ENCODE measurements around the gene COL4A1.
A peak's percentile ranks its signal among the peaks of the same experiment; 100 is the strongest.

COL4A1 gene

GRCh38 chr13:110256126-110256905 is 50.6 kb downstream of the COL4A1 start:
- no peak for DNase-seq

- no peak for DNase-seq
Measured at GRCh38 chr13:110254751-110255553, 52.0 kb downstream of the COL4A1 start.

GRCh38 chr13:110254151-110254679 is 52.7 kb downstream of the COL4A1 start:
- no peak for DNase-seq

GRCh38 chr13:110251193-110251819 is 55.7 kb downstream of the COL4A1 start:
- DNase-seq = peak; percentile 27

GRCh38 chr13:110250258-110250891 is 56.6 kb downstream of the COL4A1 start:
- peak; percentile 31 for DNase-seq

GRCh38 chr13:110249326-110249725 is 57.6 kb downstream of the COL4A1 start:
- no peak for DNase-seq

GRCh38 chr13:110248449-110249143 is 58.4 kb downstream of the COL4A1 start:
- DNase-seq = no peak

- DNase-seq = no peak
Measured at GRCh38 chr13:110246530-110246929, 60.4 kb downstream of the COL4A1 start.

GRCh38 chr13:110245416-110245899 is 61.5 kb downstream of the COL4A1 start:
- no peak for DNase-seq

- DNase-seq = no peak
Measured at GRCh38 chr13:110244976-110245375, 62.0 kb downstream of the COL4A1 start.

GRCh38 chr13:110244071-110244830 is 62.7 kb downstream of the COL4A1 start:
- DNase-seq = no peak

- DNase-seq = no peak
Measured at GRCh38 chr13:110242615-110243014, 64.3 kb downstream of the COL4A1 start.

- DNase-seq = no peak
Measured at GRCh38 chr13:110240943-110241342, 66.0 kb downstream of the COL4A1 start.

- no peak for DNase-seq
Measured at GRCh38 chr13:110240352-110240751, 66.6 kb downstream of the COL4A1 start.

- DNase-seq = no peak
Measured at GRCh38 chr13:110239280-110240125, 67.5 kb downstream of the COL4A1 start.

GRCh38 chr13:110238818-110239195 is 68.2 kb downstream of the COL4A1 start:
- DNase-seq = no peak

- DNase-seq = no peak
Measured at GRCh38 chr13:110237875-110238817, 68.8 kb downstream of the COL4A1 start.

- DNase-seq = no peak
Measured at GRCh38 chr13:110236831-110237261, 70.1 kb downstream of the COL4A1 start.

GRCh38 chr13:110236431-110236830 is 70.5 kb downstream of the COL4A1 start:
- no peak for DNase-seq
